Fibroblast of pulmonary artery (primary cell): Measurements from ENCODE around the gene PODXL2.

Source experiments
- DNase-seq: peaks from one replicate; pipeline ENCODE4 v3.0.0-alpha.2; 2010; ENCODE audit warnings: low read depth
- H3K4me3 ChIP-seq: replicated peaks from 2 replicates; pipeline ENCODE4 v1.5.1; 2011; ENCODE audit warnings: low read depth, mild to moderate bottlenecking, control low read depth, low read length, moderate library complexity
- CTCF ChIP-seq: IDR thresholded peaks from 2 replicates; pipeline ENCODE4 v1.5.1; 2011; ENCODE audit warnings: mild to moderate bottlenecking, control low read depth, low read length, inconsistent platforms; ENCODE audit errors: missing control alignments

The PODXL2 gene

GRCh38 chr3:127714125-127714571 is 85.2 kb downstream of the PODXL2 start:
- H3K4me3 ChIP-seq: no peak overlapping the region
- peak; percentile 38 for DNase-seq
- TF ChIP-seq CTCF: no peak

GRCh38 chr3:127714866-127715265 is 85.9 kb downstream of the PODXL2 start:
- TF ChIP-seq CTCF: no peak
- no peak overlapping the region for H3K4me3 ChIP-seq
- DNase-seq: no peak

- DNase-seq: no peak
- TF ChIP-seq CTCF: no peak
- H3K4me3 ChIP-seq: no peak overlapping the region
These were observed 86.5 kb downstream of the PODXL2 start for GRCh38 chr3:127715532-127715931.

GRCh38 chr3:127716384-127716783 is 87.4 kb downstream of the PODXL2 start:
- no peak overlapping the region for H3K4me3 ChIP-seq
- no peak for TF ChIP-seq CTCF
- DNase-seq: no peak

GRCh38 chr3:127717357-127718244 is 88.6 kb downstream of the PODXL2 start:
- no peak for DNase-seq
- no peak for TF ChIP-seq CTCF

GRCh38 chr3:127718245-127718915 is 89.4 kb downstream of the PODXL2 start:
- DNase-seq: no peak
- peak; percentile 18 for TF ChIP-seq CTCF
- H3K4me3 ChIP-seq: no peak overlapping the region

More at GRCh38 chr3:127717357-127718244, 88.6 kb downstream of the PODXL2 start:
- H3K4me3 ChIP-seq: no peak overlapping the region

GRCh38 chr3:127718916-127719290 is 89.9 kb downstream of the PODXL2 start:
- no peak for DNase-seq
- no peak for TF ChIP-seq CTCF
- H3K4me3 ChIP-seq: no peak overlapping the region
